Astrocyte (in vitro differentiated cells and primary cell): ENCODE data around the gene NOS1AP.

ENCODE experiments used
- EZH2 ChIP-seq: IDR thresholded peaks from 2 replicates; pipeline ENCODE4 v1.6.1; 2012; ENCODE audit warnings: mild to moderate bottlenecking, low read length, inconsistent platforms; ENCODE audit not compliant: insufficient read depth
- TF ChIP-seq, protein P1 (sequence below): IDR thresholded peaks from 2 replicates; pipeline ENCODE4 v1.5.1; 2011; ENCODE audit warnings: low read depth, mild to moderate bottlenecking, inconsistent platforms, low read length, moderate library complexity; ENCODE audit not compliant: insufficient read depth

DNA sequence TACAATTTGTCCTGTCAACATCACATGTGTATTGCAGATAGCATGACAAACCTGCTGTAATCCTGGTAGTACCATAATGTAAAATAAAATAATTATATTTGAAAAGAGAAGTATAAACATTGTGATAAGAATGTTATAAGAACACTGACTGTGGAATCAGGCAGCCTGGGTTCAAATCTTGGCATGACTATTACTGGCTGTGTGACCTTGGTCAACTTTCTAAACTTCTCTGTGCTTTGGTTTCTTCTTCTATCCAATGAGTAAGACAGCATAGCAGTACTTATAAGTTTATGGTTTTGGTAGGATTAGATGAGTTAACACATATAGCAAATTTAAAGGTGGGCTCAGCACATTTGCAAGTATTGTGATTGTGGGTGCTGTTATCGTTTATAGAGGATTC lies 147.1 kb downstream of the NOS1AP start:
- TF ChIP-seq, protein P1, sequence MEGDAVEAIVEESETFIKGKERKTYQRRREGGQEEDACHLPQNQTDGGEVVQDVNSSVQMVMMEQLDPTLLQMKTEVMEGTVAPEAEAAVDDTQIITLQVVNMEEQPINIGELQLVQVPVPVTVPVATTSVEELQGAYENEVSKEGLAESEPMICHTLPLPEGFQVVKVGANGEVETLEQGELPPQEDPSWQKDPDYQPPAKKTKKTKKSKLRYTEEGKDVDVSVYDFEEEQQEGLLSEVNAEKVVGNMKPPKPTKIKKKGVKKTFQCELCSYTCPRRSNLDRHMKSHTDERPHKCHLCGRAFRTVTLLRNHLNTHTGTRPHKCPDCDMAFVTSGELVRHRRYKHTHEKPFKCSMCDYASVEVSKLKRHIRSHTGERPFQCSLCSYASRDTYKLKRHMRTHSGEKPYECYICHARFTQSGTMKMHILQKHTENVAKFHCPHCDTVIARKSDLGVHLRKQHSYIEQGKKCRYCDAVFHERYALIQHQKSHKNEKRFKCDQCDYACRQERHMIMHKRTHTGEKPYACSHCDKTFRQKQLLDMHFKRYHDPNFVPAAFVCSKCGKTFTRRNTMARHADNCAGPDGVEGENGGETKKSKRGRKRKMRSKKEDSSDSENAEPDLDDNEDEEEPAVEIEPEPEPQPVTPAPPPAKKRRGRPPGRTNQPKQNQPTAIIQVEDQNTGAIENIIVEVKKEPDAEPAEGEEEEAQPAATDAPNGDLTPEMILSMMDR, result no peak
- TF ChIP-seq EZH2, result no peak
